HL-60 (cell line): ENCODE data around the gene KCTD11.

Source experiments
- GABPA ChIP-seq: IDR thresholded peaks from 2 replicates; pipeline ENCODE4 v1.6.1; 2012; ENCODE audit warnings: low read depth
- POLR2AphosphoS5 ChIP-seq: IDR thresholded peaks from 2 replicates; pipeline ENCODE4 v1.6.1; 2012; ENCODE audit warnings: low read depth
- REST ChIP-seq: IDR thresholded peaks from 2 replicates; pipeline ENCODE4 v1.6.1; 2012; ENCODE audit warnings: low read depth; ENCODE audit not compliant: insufficient replicate concordance
- SPI1 ChIP-seq: IDR thresholded peaks from 2 replicates; pipeline ENCODE4 v1.6.1; 2012; ENCODE audit warnings: low read depth, mild to moderate bottlenecking, borderline replicate concordance
- TF ChIP-seq, protein P1 (sequence below): IDR thresholded peaks from one replicate; pipeline ENCODE4 v1.5.1; 2011; ENCODE audit warnings: low read length, control low read depth, inconsistent platforms; ENCODE audit not compliant: insufficient read depth

GRCh38 chr17:7355573-7355972 lies 3.6 kb downstream of the KCTD11 start:
- TF ChIP-seq, protein P1, sequence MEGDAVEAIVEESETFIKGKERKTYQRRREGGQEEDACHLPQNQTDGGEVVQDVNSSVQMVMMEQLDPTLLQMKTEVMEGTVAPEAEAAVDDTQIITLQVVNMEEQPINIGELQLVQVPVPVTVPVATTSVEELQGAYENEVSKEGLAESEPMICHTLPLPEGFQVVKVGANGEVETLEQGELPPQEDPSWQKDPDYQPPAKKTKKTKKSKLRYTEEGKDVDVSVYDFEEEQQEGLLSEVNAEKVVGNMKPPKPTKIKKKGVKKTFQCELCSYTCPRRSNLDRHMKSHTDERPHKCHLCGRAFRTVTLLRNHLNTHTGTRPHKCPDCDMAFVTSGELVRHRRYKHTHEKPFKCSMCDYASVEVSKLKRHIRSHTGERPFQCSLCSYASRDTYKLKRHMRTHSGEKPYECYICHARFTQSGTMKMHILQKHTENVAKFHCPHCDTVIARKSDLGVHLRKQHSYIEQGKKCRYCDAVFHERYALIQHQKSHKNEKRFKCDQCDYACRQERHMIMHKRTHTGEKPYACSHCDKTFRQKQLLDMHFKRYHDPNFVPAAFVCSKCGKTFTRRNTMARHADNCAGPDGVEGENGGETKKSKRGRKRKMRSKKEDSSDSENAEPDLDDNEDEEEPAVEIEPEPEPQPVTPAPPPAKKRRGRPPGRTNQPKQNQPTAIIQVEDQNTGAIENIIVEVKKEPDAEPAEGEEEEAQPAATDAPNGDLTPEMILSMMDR: no peak
- TF ChIP-seq REST: no peak
- no peak for TF ChIP-seq SPI1
- no peak for TF ChIP-seq POLR2AphosphoS5
- no peak for TF ChIP-seq GABPA
